Fibroblast of upper back skin (primary cell): ENCODE data around the gene DOK6.
A peak's percentile ranks its signal among the peaks of the same experiment; 100 is the strongest.
"Not testable (repeated sequence)": the region's sequence is repeated elsewhere in the genome, so short reads cannot be mapped to it uniquely, and the experiment has no call there.

Source experiments
- DNase-seq: peaks from one replicate; pipeline ENCODE4 v3.0.0-alpha.2; 2013

Gene DOK6

GRCh38 chr18:69830189-69830588, 429.5 kb downstream of the DOK6 start:
- no peak for DNase-seq

- not testable (repeated sequence) for DNase-seq
Observed at GRCh38 chr18:69834980-69835379, 434.3 kb downstream of the DOK6 start.

- no peak for DNase-seq
Observed at GRCh38 chr18:69838003-69838402, 437.3 kb downstream of the DOK6 start.

- no peak for DNase-seq
Observed at GRCh38 chr18:69838620-69839411, 438.1 kb downstream of the DOK6 start.

GRCh38 chr18:69839497-69839896, 438.8 kb downstream of the DOK6 start:
- no peak for DNase-seq

GRCh38 chr18:69840001-69840400, 439.3 kb downstream of the DOK6 start:
- DNase-seq: no peak

- DNase-seq: peak; percentile 18
Observed at GRCh38 chr18:69840445-69840844, 439.8 kb downstream of the DOK6 start.

- no peak for DNase-seq
Observed at GRCh38 chr18:69841117-69841516, 440.4 kb downstream of the DOK6 start.

- no peak for DNase-seq
Observed at GRCh38 chr18:69843015-69843414, 442.3 kb downstream of the DOK6 start.

- DNase-seq: no peak
Observed at GRCh38 chr18:69844656-69845055, 444.0 kb downstream of the DOK6 start.

GRCh38 chr18:69845593-69846506, 445.2 kb downstream of the DOK6 start:
- DNase-seq: peak; percentile 12

GRCh38 chr18:69853051-69853450, 452.4 kb downstream of the DOK6 start:
- DNase-seq: no peak

- DNase-seq: no peak
Observed at GRCh38 chr18:69854455-69854854, 453.8 kb downstream of the DOK6 start.

GRCh38 chr18:69858897-69859296, 458.2 kb downstream of the DOK6 start:
- no peak for DNase-seq

- not testable (repeated sequence) for DNase-seq
Observed at GRCh38 chr18:69864802-69865201, 464.1 kb downstream of the DOK6 start.

- peak; percentile 57 for DNase-seq
Observed at GRCh38 chr18:69865776-69866175, 465.1 kb downstream of the DOK6 start.

GRCh38 chr18:69866212-69866611, 465.5 kb downstream of the DOK6 start:
- DNase-seq: no peak

GRCh38 chr18:69870736-69871135, 470.0 kb downstream of the DOK6 start:
- no peak for DNase-seq

- DNase-seq: no peak
Observed at GRCh38 chr18:69871363-69871762, 470.7 kb downstream of the DOK6 start.

- DNase-seq: no peak
Observed at GRCh38 chr18:69872661-69873060, 472.0 kb downstream of the DOK6 start.

GRCh38 chr18:69874058-69874457, 473.4 kb downstream of the DOK6 start:
- peak; percentile 11 for DNase-seq

- DNase-seq: no peak
Observed at GRCh38 chr18:69876490-69876889, 475.8 kb downstream of the DOK6 start.

GRCh38 chr18:69878213-69878933, 477.7 kb downstream of the DOK6 start:
- no peak for DNase-seq
